ENCODE data around the gene PAFAH1B1.

PAFAH1B1 gene

DNA sequence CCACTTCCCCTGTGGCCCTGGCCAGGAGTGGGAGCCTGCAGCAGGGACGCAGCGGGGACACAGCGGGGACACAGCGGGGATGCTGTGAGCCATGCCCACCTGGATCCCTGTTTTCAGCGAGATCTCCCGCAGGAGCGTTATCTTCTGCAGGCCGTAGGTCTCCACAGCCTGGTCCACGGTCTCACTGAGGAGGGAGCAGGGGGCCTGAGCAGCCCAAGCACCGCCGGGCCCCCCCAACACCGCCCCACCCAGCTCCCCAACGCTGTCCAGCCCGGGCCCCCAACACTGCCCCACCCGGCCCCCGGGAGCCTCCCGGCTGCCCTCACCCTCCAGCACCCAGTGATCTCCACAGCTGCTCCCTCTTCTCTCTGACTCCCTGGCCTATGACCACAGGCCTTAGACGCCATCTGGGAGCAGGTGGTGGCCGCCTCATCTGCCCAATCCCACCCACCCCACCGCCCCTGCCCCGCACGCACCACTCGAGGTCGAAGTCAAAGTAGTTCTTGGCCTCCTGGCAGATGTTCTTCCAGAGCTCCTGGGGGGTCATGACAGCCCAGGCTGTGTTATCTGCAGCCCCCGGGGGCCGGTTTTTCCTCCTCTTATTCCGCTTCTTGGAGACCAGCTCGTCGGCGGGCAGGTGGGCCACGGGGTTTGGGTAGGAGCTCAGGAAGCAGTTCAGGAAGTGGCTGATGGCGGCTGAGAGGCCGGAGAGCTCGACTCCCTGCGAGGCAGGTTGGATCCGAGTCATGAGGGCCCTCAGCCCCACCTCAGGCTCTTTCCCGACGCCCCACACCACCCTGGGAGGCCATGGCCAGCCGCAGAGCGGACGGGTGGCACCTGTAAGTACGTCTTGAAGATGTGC lies 101.2 kb downstream of the PAFAH1B1 start:
- ChIA-PET CTCF (interaction anchor here (0.5 kb wide), 1 partner anchor 11 kb away, joined by 5 read pairs; no protein-coding TSS in a partner anchor), POLR2A (interaction anchor here (0.7 kb wide), 1 partner anchor 8 kb away, joined by 3 read pairs; no protein-coding TSS in a partner anchor)
- TF ChIP-seq ZNF214 (tag by site-specific recombination; IDR thresholded peaks at IDR 0.05; ENCODE audit: borderline replicate concordance) (no peak), ZNF654 (tag by site-specific recombination; IDR thresholded peaks at IDR 0.05; ENCODE audit: low read depth) (no peak), ZNF664 (tag by site-specific recombination; IDR thresholded peaks at IDR 0.05) (no peak), ZNF610 (tag by site-specific recombination; IDR thresholded peaks at IDR 0.05; ENCODE audit: borderline replicate concordance) (no peak), ZNF585B (tag by site-specific recombination; IDR thresholded peaks at IDR 0.05) (no peak), SALL2 (tag by site-specific recombination; IDR thresholded peaks at IDR 0.05; ENCODE audit: borderline replicate concordance) (no peak), ZNF560 (tag by site-specific recombination; IDR thresholded peaks at IDR 0.05; ENCODE audit: borderline replicate concordance) (no peak), ZNF114 (tag by site-specific recombination; IDR thresholded peaks at IDR 0.05) (no peak), OVOL3 (tag by site-specific recombination; IDR thresholded peaks at IDR 0.05) (no peak), ZNF558 (tag by site-specific recombination; IDR thresholded peaks at IDR 0.05) (no peak), ZNF19 (tag by site-specific recombination; IDR thresholded peaks at IDR 0.05; ENCODE audit: low read depth) (no peak), ZNF37A (tag by site-specific recombination; IDR thresholded peaks at IDR 0.05) (no peak), SCRT1 (tag by site-specific recombination; IDR thresholded peaks at IDR 0.05; ENCODE audit: borderline replicate concordance) (no peak), BCL6B (tag by site-specific recombination; IDR thresholded peaks at IDR 0.05) (no peak), ZNF202 (tag by site-specific recombination; IDR thresholded peaks at IDR 0.05; ENCODE audit: borderline replicate concordance) (no peak), ZNF362 (tag by site-specific recombination; IDR thresholded peaks at IDR 0.05) (no peak)
- TF ChIP-seq, protein P1, sequence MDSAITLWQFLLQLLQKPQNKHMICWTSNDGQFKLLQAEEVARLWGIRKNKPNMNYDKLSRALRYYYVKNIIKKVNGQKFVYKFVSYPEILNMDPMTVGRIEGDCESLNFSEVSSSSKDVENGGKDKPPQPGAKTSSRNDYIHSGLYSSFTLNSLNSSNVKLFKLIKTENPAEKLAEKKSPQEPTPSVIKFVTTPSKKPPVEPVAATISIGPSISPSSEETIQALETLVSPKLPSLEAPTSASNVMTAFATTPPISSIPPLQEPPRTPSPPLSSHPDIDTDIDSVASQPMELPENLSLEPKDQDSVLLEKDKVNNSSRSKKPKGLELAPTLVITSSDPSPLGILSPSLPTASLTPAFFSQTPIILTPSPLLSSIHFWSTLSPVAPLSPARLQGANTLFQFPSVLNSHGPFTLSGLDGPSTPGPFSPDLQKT (IDR thresholded peaks at IDR 0.05; ENCODE audit: borderline replicate concordance, low read depth, low read length) = no peak
- H3K4me3 ChIP-seq (ENCODE audit: low read depth, low read length) = no peak overlapping the region
- no peaks in the 10 kb centered on the region for H3K4me1 ChIP-seq (ENCODE audit: control insufficient read depth, insufficient read depth, low read length)
- peaks cover 10 to 88% of the 10 kb centered on the region in 2 experiments; a peak in 2 of 3 replicates for H3K36me3 ChIP-seq (ENCODE audit: control insufficient read depth in 2 of 2, insufficient read depth in 1 of 2, low read length in 2 of 2)
- no peaks in the 10 kb centered on the region for H3K9me3 ChIP-seq (ENCODE audit: control insufficient read depth, insufficient read depth, low read depth, low read length)
- no peak overlapping the region for H3K27ac ChIP-seq (ENCODE audit: extremely low read depth, low read depth, low read length)

DNA sequence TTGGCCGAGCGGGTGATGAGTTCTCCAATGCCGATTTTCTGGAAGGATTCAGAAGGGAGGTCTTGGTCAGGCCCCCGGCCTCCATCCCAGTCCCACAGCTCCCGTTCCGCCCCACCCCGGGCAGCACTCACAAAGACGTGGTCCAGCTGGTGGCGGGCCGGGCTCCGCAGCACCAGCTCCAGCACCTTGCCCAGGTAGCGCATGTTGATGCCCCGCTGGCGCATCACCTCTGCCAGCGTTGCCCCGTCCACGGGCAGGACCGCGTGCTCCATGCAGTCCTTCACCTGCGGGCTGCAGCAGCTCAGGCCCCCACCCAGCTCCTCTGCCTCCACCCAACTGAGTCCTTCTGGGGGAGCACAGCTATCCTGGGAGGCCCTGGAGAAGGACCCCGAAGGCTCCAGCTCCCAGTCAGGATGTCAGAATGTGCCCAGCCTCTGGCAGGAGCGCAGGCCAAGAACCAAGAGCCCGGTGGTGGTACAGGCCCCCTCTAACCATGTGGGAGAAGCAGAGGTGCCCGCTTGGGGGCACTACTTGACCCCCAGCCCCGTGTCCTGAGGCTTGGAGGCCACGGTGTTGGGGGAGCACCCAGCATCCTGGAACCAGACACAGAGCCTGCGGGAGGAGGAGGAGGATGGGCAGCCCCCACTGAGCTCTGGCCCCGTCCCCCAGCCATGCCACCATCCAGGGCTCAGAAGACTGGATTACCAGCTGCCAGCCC lies 101.9 kb downstream of the PAFAH1B1 start:
- no peak for TF ChIP-seq ZNF37A (tag by site-specific recombination; IDR thresholded peaks at IDR 0.05)
- 0 out of 2 replicates have a peak, but pooled peaks have one; percentile 21 for TF ChIP-seq GLIS2 (tag by site-specific recombination; IDR thresholded peaks at IDR 0.05)
- no peak for TF ChIP-seq ZNF626 (tag by site-specific recombination; IDR thresholded peaks at IDR 0.05)
- TF ChIP-seq KLF10 (tag by site-specific recombination; IDR thresholded peaks at IDR 0.05) = no peak
- 0 out of 2 replicates have a peak, but pooled peaks have one; percentile 45 for TF ChIP-seq ZNF600 (tag by site-specific recombination; IDR thresholded peaks at IDR 0.05)
- TF ChIP-seq REPIN1 (tag by site-specific recombination; IDR thresholded peaks at IDR 0.05; ENCODE audit: low read depth) = no peak
- TF ChIP-seq ZNF155 (tag by site-specific recombination; IDR thresholded peaks at IDR 0.05) = no peak
- no peak for TF ChIP-seq KLF8 (tag by site-specific recombination; IDR thresholded peaks at IDR 0.05)
- no peak overlapping the region for H3K4me3 ChIP-seq (ENCODE audit: low read depth, low read length)
- no peaks in the 10 kb centered on the region for H3K4me1 ChIP-seq (ENCODE audit: control insufficient read depth, insufficient read depth, low read length)
- CTCF ChIA-PET = interaction anchor here (0.5 to 0.8 kb wide), 2 partner anchors 11 to 12 kb away, joined by 5 read pairs; no protein-coding TSS in a partner anchor
- POLR2A ChIA-PET = interaction anchor here (0.7 kb wide), 1 partner anchor 9 kb away, joined by 3 read pairs; no protein-coding TSS in a partner anchor
- H3K9me3 ChIP-seq (ENCODE audit: control insufficient read depth, insufficient read depth, low read depth, low read length) = no peaks in the 10 kb centered on the region
- peaks cover 10 to 91% of the 10 kb centered on the region in 2 experiments; a peak in 2 of 3 replicates for H3K36me3 ChIP-seq (ENCODE audit: control insufficient read depth in 2 of 2, insufficient read depth in 1 of 2, low read length in 2 of 2)
- H3K27ac ChIP-seq (ENCODE audit: extremely low read depth, low read depth, low read length) = no peak overlapping the region

Measured in HEK293 (cell line).